Activated CD8-positive, alpha-beta memory T cell treated with anti-CD3 and anti-CD28 coated beads, Interleukin-2, amount 50 U/mL, for 1 hour (primary cell): ENCODE results near the gene SAP130.

Experiments used
- DNase-seq: peaks from one replicate; pipeline ENCODE4 v3.0.0-alpha.2; 2020; ENCODE audit errors: extremely low read depth

Gene SAP130

GRCh38 chr2:128027801-128028667 is at the start of gene SAP130:
Gene SAP130, minus strand, starts transcription at chr2:128028059. Its CDS starts 1,767 bp downstream, at chr2:128026292.
- peak; percentile 90 for DNase-seq

GRCh38 chr2:128076461-128077106 is 48.7 kb upstream of the SAP130 start:
- DNase-seq: no peak

- no peak for DNase-seq
Observed at GRCh38 chr2:128073278-128073677, 45.4 kb upstream of the SAP130 start.

- no peak for DNase-seq
Observed at GRCh38 chr2:128069769-128070168, 41.9 kb upstream of the SAP130 start.

GRCh38 chr2:128064353-128064752 is 36.5 kb upstream of the SAP130 start:
- no peak for DNase-seq

- DNase-seq: no peak
Observed at GRCh38 chr2:128062571-128062970, 34.7 kb upstream of the SAP130 start.

GRCh38 chr2:128058114-128058513 is 30.3 kb upstream of the SAP130 start:
- no peak for DNase-seq

GRCh38 chr2:128057334-128057733 is 29.5 kb upstream of the SAP130 start:
- DNase-seq: no peak

GRCh38 chr2:128054104-128054885 is 26.4 kb upstream of the SAP130 start:
- DNase-seq: no peak

- no peak for DNase-seq
Observed at GRCh38 chr2:128053331-128053730, 25.5 kb upstream of the SAP130 start.

GRCh38 chr2:128043041-128043440 is 15.2 kb upstream of the SAP130 start:
- no peak for DNase-seq

GRCh38 chr2:128041561-128041960 is 13.7 kb upstream of the SAP130 start:
- DNase-seq: no peak

GRCh38 chr2:128040166-128040771 is 12.4 kb upstream of the SAP130 start:
- DNase-seq: no peak

- DNase-seq: no peak
Observed at GRCh38 chr2:128039535-128039934, 11.7 kb upstream of the SAP130 start.

GRCh38 chr2:128038411-128038810 is 10.6 kb upstream of the SAP130 start:
- DNase-seq: no peak

GRCh38 chr2:128037649-128038048 is 9.8 kb upstream of the SAP130 start:
- no peak for DNase-seq

GRCh38 chr2:128036748-128037607 is 9.1 kb upstream of the SAP130 start:
- DNase-seq: no peak

- DNase-seq: no peak
Observed at GRCh38 chr2:128032092-128032491, 4.2 kb upstream of the SAP130 start.

- DNase-seq: no peak
Observed at GRCh38 chr2:128028668-128029054, 802 bp upstream of the SAP130 start.

- DNase-seq: peak; percentile 95
Observed at GRCh38 chr2:128027278-128027800, 520 bp downstream of the SAP130 start.
